Chondrocyte (in vitro differentiated cells): ENCODE data around the gene BRAP. TPM values are rescaled to one million over a fixed set of nuclear protein-coding genes. Genes with fewer than 3 reads are reported as not detected.
A peak's percentile ranks its signal among the peaks of the same experiment; 100 is the strongest.

ENCODE experiments used
- DNase-seq: peaks from one replicate; pipeline ENCODE4 v3.0.0; 2021; ENCODE audit warnings: mixed read lengths, low spot score
- H3K27ac Mint-ChIP-seq: one replicate; pipeline ENCODE4 v1.8.0; 2021; ENCODE audit warnings: mild to moderate bottlenecking, moderate library complexity, mixed read lengths; ENCODE audit not compliant: unreplicated experiment
- H3K27me3 Mint-ChIP-seq: 2 replicates; pipeline ENCODE4 v1.8.0; 2021; ENCODE audit warnings: low read depth, mixed read lengths
- H3K36me3 Mint-ChIP-seq: 2 replicates; pipeline ENCODE4 v1.8.0; 2021; ENCODE audit warnings: low read depth, mixed read lengths
- H3K4me1 Mint-ChIP-seq: 2 replicates; pipeline ENCODE4 v1.8.0; 2021; ENCODE audit warnings: low read depth, mild to moderate bottlenecking, mixed read lengths
- H3K4me3 Mint-ChIP-seq: one replicate; pipeline ENCODE4 v1.8.0; 2021; ENCODE audit warnings: mild to moderate bottlenecking, moderate library complexity, mixed read lengths; ENCODE audit not compliant: unreplicated experiment
- H3K9me3 Mint-ChIP-seq: 2 replicates; pipeline ENCODE4 v1.8.0; 2021; ENCODE audit warnings: low read depth, mixed read lengths
- total RNA-seq: library from RNA; stranded (reverse); gene quantifications from 3 replicates; pipeline ENCODE4 v1.2.1, GENCODE V29; 2021
- TF ChIP-seq, protein P1 (sequence below): fragments of 200-600 bp; sonication (generic); IDR thresholded peaks from 2 replicates; pipeline ENCODE4 v1.5.0; 2021; ENCODE audit warnings: antibody characterized with exemption, mild to moderate bottlenecking, moderate library complexity

BRAP gene
- total RNA-seq, 1 donor from 2014 or later: 15.4 TPM

DNA sequence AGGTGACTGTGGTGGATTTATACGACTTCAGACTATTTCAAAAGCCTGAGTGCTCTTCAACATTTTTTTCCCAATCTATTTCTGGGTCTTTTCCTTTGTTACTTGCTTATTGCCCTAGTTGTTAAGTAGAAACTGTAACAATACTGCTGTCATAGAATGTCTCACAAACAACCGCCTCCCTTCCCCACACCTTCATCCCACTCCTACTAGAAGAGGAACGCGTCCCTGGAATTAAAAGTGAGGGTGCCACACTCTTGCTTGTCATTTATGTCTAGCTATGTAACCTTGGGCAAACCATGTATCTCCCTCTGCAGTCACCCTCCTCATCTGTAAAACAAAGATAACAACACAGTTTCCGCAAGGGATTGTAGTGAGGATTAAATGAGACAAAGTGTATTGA, 8.6 kb downstream of the BRAP start:
- Mint-ChIP-seq H3K4me1 (no peaks in the 10 kb centered on the region), H3K4me3 (no peak overlapping the region), H3K9me3 (no peaks in the 10 kb centered on the region), H3K27me3 (no peaks in the 10 kb centered on the region), H3K36me3 (peaks cover 9% of the 10 kb centered on the region), H3K27ac (no peak overlapping the region)
- TF ChIP-seq, protein P1, sequence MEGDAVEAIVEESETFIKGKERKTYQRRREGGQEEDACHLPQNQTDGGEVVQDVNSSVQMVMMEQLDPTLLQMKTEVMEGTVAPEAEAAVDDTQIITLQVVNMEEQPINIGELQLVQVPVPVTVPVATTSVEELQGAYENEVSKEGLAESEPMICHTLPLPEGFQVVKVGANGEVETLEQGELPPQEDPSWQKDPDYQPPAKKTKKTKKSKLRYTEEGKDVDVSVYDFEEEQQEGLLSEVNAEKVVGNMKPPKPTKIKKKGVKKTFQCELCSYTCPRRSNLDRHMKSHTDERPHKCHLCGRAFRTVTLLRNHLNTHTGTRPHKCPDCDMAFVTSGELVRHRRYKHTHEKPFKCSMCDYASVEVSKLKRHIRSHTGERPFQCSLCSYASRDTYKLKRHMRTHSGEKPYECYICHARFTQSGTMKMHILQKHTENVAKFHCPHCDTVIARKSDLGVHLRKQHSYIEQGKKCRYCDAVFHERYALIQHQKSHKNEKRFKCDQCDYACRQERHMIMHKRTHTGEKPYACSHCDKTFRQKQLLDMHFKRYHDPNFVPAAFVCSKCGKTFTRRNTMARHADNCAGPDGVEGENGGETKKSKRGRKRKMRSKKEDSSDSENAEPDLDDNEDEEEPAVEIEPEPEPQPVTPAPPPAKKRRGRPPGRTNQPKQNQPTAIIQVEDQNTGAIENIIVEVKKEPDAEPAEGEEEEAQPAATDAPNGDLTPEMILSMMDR: no peak
- no peak for DNase-seq

DNA sequence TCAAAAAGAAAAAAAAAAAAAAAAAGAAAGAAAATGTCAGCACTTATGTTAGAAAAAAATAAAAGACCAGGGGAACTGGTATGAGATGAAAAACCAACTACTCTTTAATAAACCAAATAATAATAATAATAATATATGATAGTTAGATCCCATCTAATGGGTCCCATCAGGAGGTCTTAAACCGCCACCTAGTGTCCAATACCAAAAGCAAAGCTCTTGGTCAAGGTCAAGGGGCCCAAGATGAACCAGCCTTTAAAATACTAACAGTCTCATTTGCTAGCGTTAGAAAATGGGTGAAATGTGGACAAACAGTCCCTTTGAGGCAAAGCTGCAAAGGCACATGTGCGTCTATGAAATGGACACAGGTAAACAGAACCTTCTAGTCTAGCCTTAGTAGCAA, 12.3 kb downstream of the BRAP start:
- no peaks in the 10 kb centered on the region for H3K4me1 Mint-ChIP-seq
- H3K27me3 Mint-ChIP-seq: no peaks in the 10 kb centered on the region
- H3K36me3 Mint-ChIP-seq: peaks cover 11% of the 10 kb centered on the region
- H3K4me3 Mint-ChIP-seq: no peak overlapping the region
- TF ChIP-seq, protein P1: peak; percentile 78
- H3K27ac Mint-ChIP-seq: no peak overlapping the region
- no peaks in the 10 kb centered on the region for H3K9me3 Mint-ChIP-seq
- DNase-seq: no peak

DNA sequence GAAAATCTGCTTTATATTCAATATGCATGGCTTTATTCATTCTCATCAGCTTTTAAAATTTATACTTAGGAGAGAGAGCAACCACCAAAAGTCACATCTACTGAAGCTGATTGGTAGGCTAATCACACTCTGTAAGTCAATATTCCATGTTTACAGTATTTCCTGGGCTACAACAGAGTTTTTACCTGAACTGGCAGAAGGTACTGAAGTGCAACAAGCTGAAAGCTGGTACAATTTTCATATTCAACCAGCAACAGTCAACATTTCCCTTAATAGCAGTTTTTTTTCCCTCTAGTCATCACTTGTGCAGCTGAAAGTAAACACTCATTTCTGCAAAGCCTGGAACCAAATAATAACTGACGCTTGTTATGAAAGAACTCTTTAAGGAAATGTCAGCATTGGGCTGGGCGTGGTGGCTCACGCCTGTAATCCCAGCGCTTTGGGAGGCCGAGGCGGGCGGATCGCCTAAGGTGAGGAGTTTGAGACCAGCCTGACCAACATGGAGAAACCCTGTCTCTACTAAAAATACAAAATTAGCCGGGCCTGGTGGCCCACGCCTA, 12.9 kb downstream of the BRAP start:
- Mint-ChIP-seq H3K27ac (no peak overlapping the region), H3K36me3 (peaks cover 11% of the 10 kb centered on the region), H3K4me3 (no peak overlapping the region), H3K27me3 (no peaks in the 10 kb centered on the region), H3K4me1 (no peaks in the 10 kb centered on the region), H3K9me3 (no peaks in the 10 kb centered on the region)
- TF ChIP-seq, protein P1: no peak
- no peak for DNase-seq

DNA sequence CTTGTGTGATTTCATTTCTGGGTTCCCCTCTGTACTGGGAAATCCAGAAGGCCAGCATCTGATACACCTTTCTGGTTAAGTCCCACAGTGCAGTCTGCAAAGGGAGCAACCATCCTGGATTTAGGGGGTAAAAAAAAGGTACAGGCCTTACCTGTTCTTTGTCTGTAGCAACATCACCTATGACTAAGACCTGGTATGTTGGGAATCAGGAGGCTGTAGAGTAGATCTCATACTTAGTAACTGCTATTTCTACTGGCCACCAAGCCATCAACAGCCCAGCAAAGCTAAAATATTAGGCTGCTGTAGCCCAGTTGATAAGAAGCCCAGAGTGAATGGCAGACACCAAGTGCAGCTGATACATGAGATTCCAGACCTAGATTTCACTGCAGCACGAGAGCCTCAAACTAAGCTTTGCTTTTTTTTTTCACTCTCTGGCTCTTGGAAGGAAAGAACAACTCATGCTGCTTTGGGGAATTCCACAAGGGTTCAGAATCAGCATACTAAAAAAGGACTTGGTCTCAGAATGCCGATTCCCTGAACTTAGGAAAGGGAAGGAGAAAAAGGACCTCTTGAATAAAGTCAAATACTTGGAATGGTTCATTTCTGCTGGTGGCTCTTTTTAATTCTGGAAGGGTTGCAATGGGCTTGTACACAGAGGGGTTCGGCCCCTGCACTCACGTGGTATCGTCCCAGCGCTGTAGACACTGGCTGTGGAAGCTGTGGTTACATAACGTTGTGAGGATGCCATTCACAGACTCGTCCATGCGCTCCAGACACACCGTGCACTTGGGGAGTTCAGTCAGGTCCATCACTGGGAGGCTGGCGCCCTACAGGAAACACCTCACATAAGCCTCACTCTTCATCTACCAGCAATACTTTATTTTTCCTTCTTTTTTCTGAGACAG, 20.5 kb downstream of the BRAP start:
- H3K4me3 Mint-ChIP-seq: no peak overlapping the region
- H3K27ac Mint-ChIP-seq: peak overlapping the region; percentile 1
- peaks cover 23% of the 10 kb centered on the region for H3K36me3 Mint-ChIP-seq
- no peak for DNase-seq
- no peaks in the 10 kb centered on the region for H3K9me3 Mint-ChIP-seq
- TF ChIP-seq, protein P1: no peak
- H3K27me3 Mint-ChIP-seq: no peaks in the 10 kb centered on the region
- H3K4me1 Mint-ChIP-seq: peaks cover 6% of the 10 kb centered on the region

DNA sequence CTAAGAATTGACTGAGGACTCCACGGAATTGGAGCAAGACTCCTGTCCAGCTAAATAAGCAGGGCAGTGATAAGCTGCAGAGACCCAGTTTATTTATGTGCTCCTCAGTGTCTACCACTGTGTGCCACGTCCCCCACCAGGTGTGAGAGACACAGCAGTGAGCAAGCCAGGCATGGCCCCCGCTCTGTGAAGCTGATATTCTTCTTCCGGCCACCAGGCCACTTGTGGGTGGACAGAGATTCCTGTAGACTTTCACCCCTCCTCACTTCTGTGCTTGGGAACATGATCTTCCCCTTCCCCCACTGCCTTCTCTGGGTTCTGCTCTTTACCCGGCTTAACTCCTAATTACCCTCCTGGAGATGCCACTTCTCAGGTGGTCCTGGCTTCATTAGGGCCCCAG, 21.3 kb downstream of the BRAP start:
- DNase-seq: no peak
- Mint-ChIP-seq H3K4me1 (peaks cover 6% of the 10 kb centered on the region), H3K36me3 (peaks cover 18% of the 10 kb centered on the region), H3K27ac (no peak overlapping the region), H3K4me3 (no peak overlapping the region), H3K27me3 (no peaks in the 10 kb centered on the region), H3K9me3 (no peaks in the 10 kb centered on the region)
- TF ChIP-seq, protein P1: no peak
